Keratinocyte (primary cell): Measurements from ENCODE around the gene UCKL1. TPM values are rescaled to one million over a fixed set of nuclear protein-coding genes. Genes with fewer than 3 reads are reported as not detected.

ENCODE experiments used
- DNase-seq: peaks from one replicate; pipeline ENCODE4 v3.0.0-alpha.2; 2011; ENCODE audit warnings: low read depth, missing footprints, low spot score
- FAIRE-seq: peaks from 2 replicates; lab custom pipeline; 2011; peaks lifted over from hg19 to GRCh38; lab: Jason Lieb, UNC
- H2AFZ ChIP-seq: 2 replicates; pipeline ENCODE4 v1.6.0; 2012; ENCODE audit warnings: low read length, control low read depth, inconsistent platforms; ENCODE audit not compliant: control insufficient read depth
- H3K27ac ChIP-seq: 2 replicates; pipeline ENCODE4 v1.5.1; 2011; ENCODE audit warnings: low read length; ENCODE audit not compliant: control insufficient read depth, insufficient read depth
- H3K27me3 ChIP-seq: 3 replicates; pipeline ENCODE4 v1.6.0; 2011; ENCODE audit warnings: low read length; ENCODE audit not compliant: control insufficient read depth, insufficient read depth; ENCODE audit errors: extremely low read depth
- H3K36me3 ChIP-seq, 2 experiments: 2 replicates in 1 of 2; 3 replicates in 1 of 2; pipeline ENCODE4 v1.5.1; 2011; ENCODE audit warnings: low read length in 2 of 2, mild to moderate bottlenecking in 1 of 2; ENCODE audit not compliant: control insufficient read depth in 2 of 2, insufficient read depth in 2 of 2; ENCODE audit errors: extremely low read depth in 1 of 2
- H3K4me1 ChIP-seq: 3 replicates; pipeline ENCODE4 v1.5.1; 2011; ENCODE audit warnings: low read length; ENCODE audit not compliant: control insufficient read depth, insufficient read depth; ENCODE audit errors: extremely low read depth
- H3K4me2 ChIP-seq: 3 replicates; pipeline ENCODE4 v1.6.0; 2011; ENCODE audit warnings: low read depth, low read length; ENCODE audit not compliant: control insufficient read depth, insufficient read depth; ENCODE audit errors: extremely low read depth
- H3K4me3 ChIP-seq, 3 experiments: fragments of 200-600 bp in 1 of 3; sonication (generic) in 1 of 3; 2 replicates in 2 of 3; 3 replicates in 1 of 3; pipeline ENCODE4 v1.5.1; 2011 to 2016; ENCODE audit warnings: low read length in 3 of 3, mild to moderate bottlenecking in 3 of 3, control low read depth in 2 of 3, inconsistent platforms in 1 of 3, low read depth in 1 of 3, mixed read lengths in 1 of 3, mixed run types in 1 of 3, moderate library complexity in 1 of 3; ENCODE audit not compliant: control insufficient read depth in 2 of 3, insufficient read depth in 2 of 3; ENCODE audit errors: extremely low read depth in 1 of 3
- H3K79me2 ChIP-seq: 2 replicates; pipeline ENCODE4 v1.6.0; 2012; ENCODE audit warnings: low read length; ENCODE audit not compliant: control insufficient read depth, insufficient read depth
- H3K9ac ChIP-seq: 3 replicates; pipeline ENCODE4 v1.6.0; 2011; ENCODE audit warnings: low read length; ENCODE audit not compliant: control insufficient read depth, insufficient read depth; ENCODE audit errors: extremely low read depth
- H3K9me1 ChIP-seq: 3 replicates; pipeline ENCODE4 v1.6.0; 2011; ENCODE audit warnings: low read length; ENCODE audit not compliant: control insufficient read depth, insufficient read depth; ENCODE audit errors: extremely low read depth
- H3K9me3 ChIP-seq: 2 replicates; pipeline ENCODE4 v1.5.1; 2012; ENCODE audit warnings: low read depth, low read length; ENCODE audit not compliant: control insufficient read depth
- H4K20me1 ChIP-seq: 3 replicates; pipeline ENCODE4 v1.6.0; 2011; ENCODE audit warnings: low read length; ENCODE audit not compliant: control insufficient read depth, insufficient read depth; ENCODE audit errors: extremely low read depth
- CTCF ChIP-seq, 3 experiments: IDR thresholded peaks in 1 of 3; conservative IDR thresholded peaks in 1 of 3; optimal IDR thresholded peaks in 1 of 3; 2 replicates in 2 of 3; 3 replicates in 1 of 3; pipeline versions ENCODE3 to v1.5.1; 2011; ENCODE audit warnings: low read length in 3 of 3, mild to moderate bottlenecking in 3 of 3, moderate library complexity in 2 of 3, control low read depth in 1 of 3, inconsistent platforms in 1 of 3; ENCODE audit not compliant: insufficient read depth in 2 of 3; ENCODE audit errors: extremely low read depth in 1 of 3
- EZH2 ChIP-seq: IDR thresholded peaks from one replicate; pipeline ENCODE4 v1.6.1; 2012; ENCODE audit warnings: inconsistent platforms, mild to moderate bottlenecking, low read length, moderate library complexity
- dilution Hi-C: fragments of 300-500 bp; cut with MboI; formaldehyde crosslinking; loops from one replicate; pipeline ENCODE4 v1.7.0; 2020; ENCODE audit warnings: low sequenced_read_pairs; ENCODE audit not compliant: extremely low pct_ligation_motif_present
- polyA plus RNA-seq, 5 experiments: library from polyadenylated mRNA; depleted of rRNA in 3 of 5; stranded (reverse) in 3 of 5; stranded (forward) in 1 of 5; unstranded in 1 of 5; fragments of >200 nt; gene quantifications; 1 replicate in 1 of 5; 2 replicates in 3 of 5; 3 replicates in 1 of 5; pipeline versions ENCODE4 v1.2.1 to v1.2.3, GENCODE V29; 2011 to 2012; ENCODE audit warnings: missing spikeins in 2 of 5, low read depth in 1 of 5, low replicate concordance in 1 of 5

Gene UCKL1
- polyA plus RNA-seq, 1 donor (not counting 4 experiments of a cell fraction or from before 2014, with no cell fraction given), result 24.1 TPM

GRCh38 chr20:63970714-63971431 is 14.7 kb upstream of the UCKL1 start:
- FAIRE-seq (peak; percentile 44), DNase-seq (no peak)
- Histone ChIP-seq H3K4me2 (no peak overlapping the region), H3K9me1 (no peaks in the 10 kb centered on the region), H3K9me3 (peaks cover 4% of the 10 kb centered on the region), H4K20me1 (no peaks in the 10 kb centered on the region), H3K4me1 (peaks cover 7% of the 10 kb centered on the region), H3K79me2 (peaks cover 12% of the 10 kb centered on the region), H3K27ac (no peak overlapping the region), H3K4me3 (no peak overlapping the region), H3K9ac (no peak overlapping the region), H2AFZ (no peak overlapping the region), H3K27me3 (peaks cover 4% of the 10 kb centered on the region), H3K36me3 (peaks cover 7 to 8% of the 10 kb centered on the region in 2 experiments)
- dilution Hi-C loops, result no loop called here
- no peak for TF ChIP-seq CTCF (optimal IDR thresholded peaks at IDR 0.05 in 1 of 3, IDR thresholded peaks at IDR 0.05 in 1 of 3, conservative IDR thresholded peaks at IDR 0.05 in 1 of 3; ENCODE audit: extremely low read depth in 1 of 3, insufficient read depth in 2 of 3, low read length in 3 of 3)
- TF ChIP-seq EZH2, result no peak

- TF ChIP-seq CTCF (optimal IDR thresholded peaks at IDR 0.05 in 1 of 3, IDR thresholded peaks at IDR 0.05 in 1 of 3, conservative IDR thresholded peaks at IDR 0.05 in 1 of 3; ENCODE audit: extremely low read depth in 1 of 3, insufficient read depth in 2 of 3, low read length in 3 of 3) (no peak), EZH2 (no peak)
- Histone ChIP-seq H3K9me3 (peaks cover 4% of the 10 kb centered on the region), H3K4me2 (peak within 1 kb of the TSS; percentile 94), H4K20me1 (no peaks in the 10 kb centered on the region), H3K9me1 (no peaks in the 10 kb centered on the region), H3K4me3 (peak within 1 kb of the TSS; percentile 59 to 75 (median 72)), H3K4me1 (peaks cover 7% of the 10 kb centered on the region), H3K27me3 (peaks cover 4% of the 10 kb centered on the region), H3K79me2 (peaks cover 12% of the 10 kb centered on the region), H3K27ac (no peak within 1 kb of the TSS), H3K36me3 (peaks cover 7 to 8% of the 10 kb centered on the region in 2 experiments), H3K9ac (peak within 1 kb of the TSS; percentile 75), H2AFZ (peak within 1 kb of the TSS; percentile 19)
- FAIRE-seq, result no peak
- no peak for DNase-seq
- dilution Hi-C loops, result no loop called here
Measured at GRCh38 chr20:63969838-63970713, 13.9 kb upstream of the UCKL1 start, which contains the start of gene ZNF512B. Gene ZNF512B (minus strand): TSS chr20:63969930. CDS start chr20:63967950, 1,980 bp downstream.
